MCF 10A (cell line): Measurements from ENCODE around the gene EXT2. TPM values are rescaled to one million over a fixed set of nuclear protein-coding genes. Genes with fewer than 3 reads are reported as not detected.

ENCODE experiments used
- BruUV-seq: library from RNA; stranded (reverse); fragments of 400-500 nt; replicated peaks from 2 replicates; lab custom pipeline; 2021; lab: Mats Ljungman, UMichigan
- CTCF ChIA-PET: fragments of 300-600 bp; sonication (Branson Sonifier 250); formaldehyde crosslinking; extraction: SDS; loops from one replicate; lab custom pipeline; 2021; ENCODE audit warnings: antibody characterized with exemption, inconsistent platforms; lab: Yijun Ruan, JAX
- POLR2A ChIA-PET: fragments of 300-600, 350-650 bp; sonication (Branson Sonifier 250); formaldehyde crosslinking; extraction: SDS; loops from one replicate; lab custom pipeline; 2020; ENCODE audit warnings: antibody characterized with exemption, inconsistent platforms; lab: Yijun Ruan, JAX
- DNase-seq: peaks from one replicate; pipeline ENCODE4 v3.0.0-alpha.2; 2018; ENCODE audit not compliant: unreplicated experiment
- H3K27ac Mint-ChIP-seq: one replicate; pipeline ENCODE4 v1.8.0; 2022; ENCODE audit warnings: mild to moderate bottlenecking, low read depth, mixed read lengths; ENCODE audit not compliant: unreplicated experiment
- H3K27me3 Mint-ChIP-seq: one replicate; pipeline ENCODE4 v1.8.0; 2022; ENCODE audit warnings: mixed read lengths; ENCODE audit not compliant: insufficient read depth, unreplicated experiment
- H3K36me3 Mint-ChIP-seq: one replicate; pipeline ENCODE4 v1.8.0; 2022; ENCODE audit warnings: mild to moderate bottlenecking, moderate library complexity, mixed read lengths; ENCODE audit not compliant: insufficient read depth, unreplicated experiment
- H3K4me1 Mint-ChIP-seq: one replicate; pipeline ENCODE4 v1.8.0; 2022; ENCODE audit warnings: mixed read lengths; ENCODE audit not compliant: insufficient read depth, unreplicated experiment
- H3K4me3 Mint-ChIP-seq: one replicate; pipeline ENCODE4 v1.8.0; 2022; ENCODE audit warnings: mild to moderate bottlenecking, moderate library complexity, mixed read lengths; ENCODE audit not compliant: unreplicated experiment
- H3K9me3 Mint-ChIP-seq: one replicate; pipeline ENCODE4 v1.8.0; 2022; ENCODE audit warnings: mixed read lengths; ENCODE audit not compliant: unreplicated experiment
- intact Hi-C: fragments of 100-400 bp; cut with micrococcal nuclease; formaldehyde crosslinking; loops from 2 replicates; pipeline ENCODE4 v1.14.1; 2022
- total RNA-seq: library from RNA; stranded (reverse); gene quantifications from 2 replicates; pipeline ENCODE4 v1.2.3, GENCODE V29; 2022
- TF ChIP-seq, protein P1 (sequence below): fragments of 200-600 bp; IDR thresholded peaks from one replicate; pipeline ENCODE4 v1.8.0; 2022; ENCODE audit warnings: antibody characterized with exemption, mild to moderate bottlenecking; ENCODE audit not compliant: unreplicated experiment

The EXT2 gene
- total RNA-seq, 1 experiment from 2014 or later = 73.1 TPM

DNA sequence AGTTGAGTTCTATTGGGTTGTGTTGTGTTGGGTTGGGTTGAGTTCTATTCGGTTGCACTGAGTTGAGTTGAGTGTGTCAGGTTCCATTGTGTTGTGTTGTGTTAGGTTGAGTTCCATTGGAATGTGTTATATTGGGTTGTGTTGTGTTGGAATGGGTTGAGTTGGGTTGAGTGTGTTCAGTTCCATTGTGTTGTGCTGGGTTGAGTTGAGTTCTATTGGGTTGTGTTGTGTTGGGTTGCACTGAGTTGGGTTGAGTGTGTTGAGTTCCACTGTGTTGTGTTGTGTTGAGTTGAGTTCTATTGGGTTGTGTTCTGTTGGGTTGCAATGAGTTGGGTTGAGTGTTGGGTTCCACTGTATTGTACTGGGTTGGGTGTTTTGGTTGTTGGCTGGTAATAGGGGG, 178.9 kb downstream of the EXT2 start:
- Mint-ChIP-seq H3K36me3 (no peaks in the 10 kb centered on the region), H3K4me1 (no peaks in the 10 kb centered on the region), H3K9me3 (no peaks in the 10 kb centered on the region), H3K27ac (no peak overlapping the region), H3K27me3 (peaks cover 4% of the 10 kb centered on the region), H3K4me3 (no peak overlapping the region)
- ChIA-PET CTCF (interaction anchor here (2.5 to 4.3 kb wide), 2 partner anchors 11 to 12 kb away, joined by 8 to 14 read pairs; no protein-coding TSS in a partner anchor), POLR2A (no interaction called here)
- BruUV-seq = no TSS peak
- TF ChIP-seq, protein P1, sequence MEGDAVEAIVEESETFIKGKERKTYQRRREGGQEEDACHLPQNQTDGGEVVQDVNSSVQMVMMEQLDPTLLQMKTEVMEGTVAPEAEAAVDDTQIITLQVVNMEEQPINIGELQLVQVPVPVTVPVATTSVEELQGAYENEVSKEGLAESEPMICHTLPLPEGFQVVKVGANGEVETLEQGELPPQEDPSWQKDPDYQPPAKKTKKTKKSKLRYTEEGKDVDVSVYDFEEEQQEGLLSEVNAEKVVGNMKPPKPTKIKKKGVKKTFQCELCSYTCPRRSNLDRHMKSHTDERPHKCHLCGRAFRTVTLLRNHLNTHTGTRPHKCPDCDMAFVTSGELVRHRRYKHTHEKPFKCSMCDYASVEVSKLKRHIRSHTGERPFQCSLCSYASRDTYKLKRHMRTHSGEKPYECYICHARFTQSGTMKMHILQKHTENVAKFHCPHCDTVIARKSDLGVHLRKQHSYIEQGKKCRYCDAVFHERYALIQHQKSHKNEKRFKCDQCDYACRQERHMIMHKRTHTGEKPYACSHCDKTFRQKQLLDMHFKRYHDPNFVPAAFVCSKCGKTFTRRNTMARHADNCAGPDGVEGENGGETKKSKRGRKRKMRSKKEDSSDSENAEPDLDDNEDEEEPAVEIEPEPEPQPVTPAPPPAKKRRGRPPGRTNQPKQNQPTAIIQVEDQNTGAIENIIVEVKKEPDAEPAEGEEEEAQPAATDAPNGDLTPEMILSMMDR = no peak
- intact Hi-C loops = no loop called here
- DNase-seq = no peak

DNA sequence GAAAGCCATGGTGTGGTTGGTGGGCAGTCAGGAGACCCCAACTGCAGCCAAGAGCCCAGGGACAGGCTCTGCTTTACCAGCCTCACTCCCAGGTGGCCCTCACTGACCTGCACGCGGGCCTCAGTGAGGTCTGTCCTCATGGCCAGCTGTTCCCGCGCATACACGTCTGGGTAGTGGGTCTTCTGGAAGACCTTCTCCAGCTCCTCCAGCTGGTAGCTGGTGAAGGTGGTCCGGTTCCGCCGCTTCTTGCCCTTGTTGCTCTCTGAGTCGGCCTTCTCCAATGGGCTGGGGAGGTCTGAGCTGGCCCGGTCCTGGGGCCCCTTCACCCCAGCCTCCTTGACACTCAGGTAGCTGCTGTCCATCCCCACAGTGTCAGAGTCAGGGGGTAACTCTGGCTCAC, 179.8 kb downstream of the EXT2 start:
- no TSS peak for BruUV-seq
- no peaks in the 10 kb centered on the region for H3K36me3 Mint-ChIP-seq
- POLR2A ChIA-PET = no interaction called here
- TF ChIP-seq, protein P1 = no peak
- H3K9me3 Mint-ChIP-seq = no peaks in the 10 kb centered on the region
- no peaks in the 10 kb centered on the region for H3K4me1 Mint-ChIP-seq
- H3K27me3 Mint-ChIP-seq = peaks cover 12% of the 10 kb centered on the region
- CTCF ChIA-PET = interaction anchor here (0.6 to 2.5 kb wide), 6 partner anchors 10 to 567 kb away, joined by 3 to 8 read pairs (median 3); no protein-coding TSS in a partner anchor
- H3K4me3 Mint-ChIP-seq = no peak overlapping the region
- intact Hi-C loops = no loop called here
- DNase-seq = no peak
- no peak overlapping the region for H3K27ac Mint-ChIP-seq

DNA sequence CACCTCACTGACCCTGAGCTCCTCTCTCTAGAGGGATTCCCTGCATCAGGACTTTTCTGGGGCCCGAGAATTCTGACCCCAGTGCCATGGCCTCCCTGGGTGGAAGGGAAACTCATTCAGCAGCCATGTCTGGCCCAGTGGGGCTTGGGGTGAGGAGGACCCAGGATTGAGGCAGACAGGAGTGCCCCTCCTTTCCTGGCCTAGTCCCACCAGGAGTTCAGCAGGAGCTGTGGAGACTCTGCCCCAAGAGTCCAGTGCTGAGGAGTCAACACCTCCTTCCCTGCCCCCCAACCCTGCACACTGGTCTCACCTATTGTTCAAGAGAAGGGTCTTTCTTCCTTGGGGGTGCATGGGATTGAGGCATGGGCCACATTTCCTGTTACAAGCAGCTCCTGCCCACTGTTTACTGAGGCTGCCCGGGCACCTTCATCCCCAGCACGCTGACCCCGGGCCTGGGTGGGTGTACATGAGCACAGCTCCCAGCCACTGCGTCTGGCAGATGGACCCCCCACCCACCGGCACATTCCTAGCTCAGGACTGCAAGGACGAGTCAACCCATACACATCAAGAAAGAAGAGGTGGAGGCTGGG, 180.6 kb downstream of the EXT2 start:
- ChIA-PET POLR2A (no interaction called here), CTCF (interaction anchor here (0.6 to 2.5 kb wide), 5 partner anchors 10 to 299 kb away, joined by 3 to 8 read pairs (median 3); no protein-coding TSS in a partner anchor)
- no peak overlapping the region for H3K27ac Mint-ChIP-seq

More for the DNA sequence above, 180.6 kb downstream of the EXT2 start:
- TF ChIP-seq, protein P1 = no peak
- intact Hi-C loops = no loop called here
- BruUV-seq = no TSS peak
- H3K4me3 Mint-ChIP-seq = no peak overlapping the region
- no peaks in the 10 kb centered on the region for H3K9me3 Mint-ChIP-seq
- DNase-seq = no peak
- peaks cover 17% of the 10 kb centered on the region for H3K27me3 Mint-ChIP-seq
- H3K36me3 Mint-ChIP-seq = no peaks in the 10 kb centered on the region
- H3K4me1 Mint-ChIP-seq = no peaks in the 10 kb centered on the region
